K562 (cell line): ENCODE results near the gene TTC27. TPM values are rescaled to one million over a fixed set of nuclear protein-coding genes. Genes with fewer than 3 reads are reported as not detected.

Experiments used
- ATAC-seq: fragments of 200-7000 bp; cut with Tn5 transposase; 3 replicates; pipeline ENCODE4 v1.9.1; 2020; ENCODE audit warnings: moderate library complexity
- BruUV-seq: library from RNA; stranded (reverse); fragments of 400-500 nt; replicated peaks from 2 replicates; lab custom pipeline; 2021; lab: Mats Ljungman, UMichigan
- CTCF ChIA-PET: fragments of 300-600 bp; formaldehyde crosslinking; extraction: SDS; loops from one replicate; lab custom pipeline; 2021; ENCODE audit warnings: low intra/inter-chr PET ratio; lab: Yijun Ruan, JAX
- POLR2A ChIA-PET: fragments of 300-600, 350-650 bp; sonication (Branson Sonifier 250); formaldehyde crosslinking; extraction: SDS; loops from one replicate; lab custom pipeline; 2021; ENCODE audit warnings: antibody characterized with exemption, inconsistent platforms; lab: Yijun Ruan, JAX
- DNase-seq, 4 experiments: peaks; one replicate each; pipeline versions ENCODE4 v3.0.0 to v3.0.0-alpha.2; 2011 to 2018; ENCODE audit warnings: low spot score in 3 of 4, mixed read lengths in 3 of 4; ENCODE audit errors: extremely low read depth in 1 of 4
- FAIRE-seq: peaks from 2 replicates; lab custom pipeline; 2011; peaks lifted over from hg19 to GRCh38; lab: Jason Lieb, UNC
- H2AFZ ChIP-seq: 2 replicates; pipeline ENCODE4 v1.6.0; 2011; ENCODE audit warnings: low read depth, low read length, control low read depth, inconsistent platforms
- H3K27ac ChIP-seq: fragments of 200-600 bp; 3 replicates; pipeline ENCODE4 v1.8.0; 2011; ENCODE audit warnings: low read depth, mild to moderate bottlenecking, control low read depth, inconsistent platforms, low read length, moderate library complexity, mixed read lengths; ENCODE audit errors: extremely low read depth
- H3K27me3 ChIP-seq, 2 experiments: fragments of 300-600 bp in 1 of 2; 2 replicates in 1 of 2; 3 replicates in 1 of 2; pipeline versions ENCODE4 v1.6.0 to v1.8.0; 2011; ENCODE audit warnings: inconsistent platforms in 2 of 2, low read length in 2 of 2, mild to moderate bottlenecking in 1 of 2, mixed read lengths in 1 of 2, moderate library complexity in 1 of 2; ENCODE audit not compliant: control insufficient read depth in 2 of 2, insufficient read depth in 2 of 2
- H3K36me3 ChIP-seq: fragments of 300-600 bp; 3 replicates; pipeline ENCODE4 v1.8.0; 2011; ENCODE audit warnings: mild to moderate bottlenecking, low read length, inconsistent platforms; ENCODE audit not compliant: control insufficient read depth, insufficient read depth
- H3K4me1 ChIP-seq, 2 experiments: fragments of 200-600 bp in 1 of 2; replicated peaks in 1 of 2; 2 replicates in 1 of 2; 3 replicates in 1 of 2; pipeline versions ENCODE4 v1.5.1 to v1.8.0; 2011; ENCODE audit warnings: inconsistent platforms in 2 of 2, low read length in 2 of 2, mild to moderate bottlenecking in 1 of 2, mixed read lengths in 1 of 2, moderate library complexity in 1 of 2; ENCODE audit not compliant: control insufficient read depth in 2 of 2, insufficient read depth in 2 of 2
- H3K4me2 ChIP-seq: 2 replicates; pipeline ENCODE4 v1.6.1; 2011; ENCODE audit warnings: low read length, control low read depth, inconsistent platforms, mixed read lengths; ENCODE audit not compliant: insufficient read depth
- H3K4me3 ChIP-seq: fragments of 200-600 bp; sonication (generic), shearing (Covaris generic); 2 replicates; pipeline ENCODE4 v1.5.1; 2016; ENCODE audit warnings: control low read depth, inconsistent platforms
- H3K79me2 ChIP-seq: fragments of 200-600 bp; 3 replicates; pipeline ENCODE4 v1.8.0; 2011; ENCODE audit warnings: low read length, inconsistent platforms; ENCODE audit not compliant: control insufficient read depth, insufficient read depth
- H3K9ac ChIP-seq, 2 experiments: 2 replicates each; pipeline versions ENCODE4 v1.6.0 to v1.6.1; 2011; ENCODE audit warnings: low read depth in 2 of 2, low read length in 2 of 2, control low read depth in 1 of 2, inconsistent platforms in 1 of 2, mild to moderate bottlenecking in 1 of 2, mixed read lengths in 1 of 2; ENCODE audit not compliant: insufficient read depth in 1 of 2
- H3K9me1 ChIP-seq: one replicate; pipeline ENCODE4 v1.6.0; 2011; ENCODE audit warnings: inconsistent platforms, mild to moderate bottlenecking, low read length, moderate library complexity; ENCODE audit not compliant: control insufficient read depth, insufficient read depth
- H3K9me3 ChIP-seq: replicated peaks from 2 replicates; pipeline ENCODE4 v1.5.1; 2011; ENCODE audit warnings: low read depth, low read length, inconsistent platforms; ENCODE audit not compliant: control insufficient read depth, insufficient read depth
- H4K20me1 ChIP-seq: replicated peaks from 2 replicates; pipeline ENCODE4 v1.6.1; 2011; ENCODE audit warnings: low read length, inconsistent platforms, mixed read lengths; ENCODE audit not compliant: control insufficient read depth, insufficient read depth
- ARID1B ChIP-seq: fragments of 450-650 bp; IDR thresholded peaks from 2 replicates; pipeline ENCODE4 v1.6.1; 2016; ENCODE audit warnings: antibody characterized with exemption, mild to moderate bottlenecking, inconsistent platforms
- CBFA2T3 ChIP-seq: fragments of 450-650 bp; IDR thresholded peaks from 2 replicates; pipeline ENCODE4 v1.6.1; 2017
- CCAR2 ChIP-seq: fragments of 200-400 bp; formaldehyde crosslinking; IDR thresholded peaks from 2 replicates; pipeline ENCODE4 v1.6.1; 2017; ENCODE audit warnings: mild to moderate bottlenecking, low read depth, low read length
- CCNT2 ChIP-seq: IDR thresholded peaks from 2 replicates; pipeline ENCODE4 v1.6.1; 2011; ENCODE audit warnings: borderline replicate concordance, low read depth, mild to moderate bottlenecking, moderate library complexity, mixed read lengths, low read length; ENCODE audit not compliant: insufficient read length; ENCODE audit errors: extremely low read depth
- HCFC1 ChIP-seq: IDR thresholded peaks from 2 replicates; pipeline ENCODE4 v1.6.1; 2012; ENCODE audit warnings: low read depth, low read length, improper control_type of control experiment
- HDAC3 ChIP-seq: fragments of 450-650 bp; IDR thresholded peaks from 2 replicates; pipeline ENCODE4 v1.6.1; 2018; ENCODE audit warnings: borderline replicate concordance, mild to moderate bottlenecking, moderate library complexity; ENCODE audit not compliant: partially characterized antibody
- L3MBTL2 ChIP-seq: fragments of 450-650 bp; IDR thresholded peaks from 2 replicates; pipeline ENCODE4 v1.6.1; 2016; ENCODE audit warnings: mild to moderate bottlenecking, moderate library complexity
- MAZ ChIP-seq, 2 experiments: fragments of 450-650 bp in 1 of 2; sonication (generic) in 1 of 2; formaldehyde crosslinking; IDR thresholded peaks in 1 of 2; conservative IDR thresholded peaks in 1 of 2; 2 replicates each; pipeline versions ENCODE4 v1.4.0 to v1.5.0; 2020; ENCODE audit warnings: mild to moderate bottlenecking in 1 of 2, missing genetic modification reagents in 1 of 2
- PCBP2 ChIP-seq: fragments of 200-400 bp; formaldehyde crosslinking; IDR thresholded peaks from 2 replicates; pipeline ENCODE4 v1.6.1; 2018; ENCODE audit warnings: low read length, low read depth, mild to moderate bottlenecking, moderate library complexity; ENCODE audit not compliant: poor library complexity, severe bottlenecking
- PHB2 ChIP-seq: fragments of 450-650 bp; IDR thresholded peaks from 2 replicates; pipeline ENCODE4 v1.6.1; 2017; ENCODE audit warnings: low read depth
- PHF20 ChIP-seq: fragments of 450-650 bp; IDR thresholded peaks from 2 replicates; pipeline ENCODE4 v1.6.1; 2018; ENCODE audit not compliant: partially characterized antibody
- RBM17 ChIP-seq: fragments of 200-400 bp; formaldehyde crosslinking; IDR thresholded peaks from 2 replicates; pipeline ENCODE4 v1.6.1; 2017; ENCODE audit warnings: low read depth, mild to moderate bottlenecking, low read length, borderline replicate concordance
- RBM25 ChIP-seq: fragments of 200-400 bp; formaldehyde crosslinking; IDR thresholded peaks from 2 replicates; pipeline ENCODE4 v1.6.1; 2018; ENCODE audit warnings: low read length, low read depth, moderate library complexity; ENCODE audit not compliant: severe bottlenecking
- RUNX1 ChIP-seq: sonication (generic); IDR thresholded peaks from 2 replicates; pipeline ENCODE4 v1.6.1; 2016; ENCODE audit warnings: antibody characterized with exemption, low read depth
- ZNF224 ChIP-seq: sonication (generic); formaldehyde crosslinking; IDR thresholded peaks from 2 replicates; pipeline ENCODE4 v1.8.0; 2022; ENCODE audit warnings: mild to moderate bottlenecking, missing genetic modification reagents
- WGBS: fragments of 100-300 bp; shearing (Covaris generic); methylation state at CpG from one replicate; pipeline ENCODE4 v1.1.6; 2016; ENCODE audit warnings: low coverage, mixed read lengths; ENCODE audit not compliant: insufficient coverage; ENCODE audit errors: missing lambda C conversion rate; 5-methylcytosine and 5-hydroxymethylcytosine counted together
- in situ Hi-C: fragments of 300-500 bp; cut with MboI; formaldehyde crosslinking; loops from 4 replicates; pipeline ENCODE4 v1.15.0; 2018; ENCODE audit warnings: inconsistent platforms, mixed read lengths
- intact Hi-C: fragments of 100-400 bp; cut with micrococcal nuclease; formaldehyde crosslinking; loops from 2 replicates; pipeline ENCODE4 v1.14.2; 2022
- polyA plus RNA-seq, 8 experiments: library from polyadenylated mRNA; depleted of rRNA in 4 of 8; stranded (reverse) in 5 of 8; unstranded in 3 of 8; fragments of >200 nt; fragmentation: Nextera tagmentation in 2 of 8; fragmentation: Illumina TruSeq in 1 of 8; extraction: Ambion mirVana in 2 of 8; extraction: Trizol in 1 of 8; gene quantifications; 2 replicates each; pipeline versions ENCODE4 v1.2.1 to v1.2.3, GENCODE V29; 2011 to 2014; ENCODE audit warnings: inconsistent platforms in 1 of 8, missing spikeins in 1 of 8
- total RNA-seq, 7 experiments: library from RNA; depleted of rRNA in 6 of 7; stranded (reverse); fragments of >200 nt in 6 of 7; fragmentation: Illumina TruSeq in 2 of 7; extraction: Trizol in 2 of 7; gene quantifications; 2 replicates each; pipeline versions ENCODE4 v1.2.1 to v1.2.3, GENCODE V29; 2011 to 2021; ENCODE audit warnings: low replicate concordance in 1 of 7
- TF ChIP-seq, protein P1 (sequence below): fragments of 450-650 bp; IDR thresholded peaks from 2 replicates; pipeline ENCODE4 v1.7.0; 2016; ENCODE audit warnings: borderline replicate concordance

The TTC27 gene
- total and polyA plus RNA-seq, 9 of the 15 experiments (the other 6 are each of a cell fraction or from before 2014, with no cell fraction given), result 44.3 to 93.4 (median 57.3) TPM

GRCh38 chr2:32715391-32715841, 87.6 kb downstream of the TTC27 start:
- H3K9me3 ChIP-seq, result no peaks in the 10 kb centered on the region
- ChIA-PET CTCF (no interaction called here), POLR2A (no interaction called here)
- WGBS, result 74% methylated on average over 4 of the region's 4 CpGs
- no peak for DNase-seq
- H3K4me1 ChIP-seq, result no peaks in the 10 kb centered on the region
- H4K20me1 ChIP-seq, result peaks cover 7% of the 10 kb centered on the region; the same call in 1 of the 2 replicates
- H3K4me2 ChIP-seq, result no peak overlapping the region
- no peak overlapping the region for H3K27ac ChIP-seq
- FAIRE-seq, result no peak
- no peak overlapping the region for H2AFZ ChIP-seq
- H3K9ac ChIP-seq, result no peak overlapping the region
- H3K9me1 ChIP-seq, result no peaks in the 10 kb centered on the region
- in situ Hi-C loops, result no loop called here
- intact Hi-C loops, result no loop called here
- H3K4me3 ChIP-seq, result no peak overlapping the region
- H3K27me3 ChIP-seq, result no peaks in the 10 kb centered on the region
- no peak for ATAC-seq
- no peaks in the 10 kb centered on the region for H3K79me2 ChIP-seq
- peaks cover 16% of the 10 kb centered on the region; the same call in 2 of the 3 replicates for H3K36me3 ChIP-seq
- no TSS peak for BruUV-seq
- TF ChIP-seq RUNX1 (no peak), CCAR2 (no peak), PHB2 (no peak), CCNT2 (no peak), PCBP2 (no peak), HDAC3 (no peak), RBM25 (no peak), PHF20 (no peak), L3MBTL2 (no peak), ZNF224 (no peak), RBM17 (no peak), MAZ (CRISPR knock-in tag; conservative IDR thresholded peaks at IDR 0.05 in 1 of 2, IDR thresholded peaks at IDR 0.05 in 1 of 2) (no peak), CBFA2T3 (no peak), ARID1B (no peak), HCFC1 (no peak)
- TF ChIP-seq, protein P1, sequence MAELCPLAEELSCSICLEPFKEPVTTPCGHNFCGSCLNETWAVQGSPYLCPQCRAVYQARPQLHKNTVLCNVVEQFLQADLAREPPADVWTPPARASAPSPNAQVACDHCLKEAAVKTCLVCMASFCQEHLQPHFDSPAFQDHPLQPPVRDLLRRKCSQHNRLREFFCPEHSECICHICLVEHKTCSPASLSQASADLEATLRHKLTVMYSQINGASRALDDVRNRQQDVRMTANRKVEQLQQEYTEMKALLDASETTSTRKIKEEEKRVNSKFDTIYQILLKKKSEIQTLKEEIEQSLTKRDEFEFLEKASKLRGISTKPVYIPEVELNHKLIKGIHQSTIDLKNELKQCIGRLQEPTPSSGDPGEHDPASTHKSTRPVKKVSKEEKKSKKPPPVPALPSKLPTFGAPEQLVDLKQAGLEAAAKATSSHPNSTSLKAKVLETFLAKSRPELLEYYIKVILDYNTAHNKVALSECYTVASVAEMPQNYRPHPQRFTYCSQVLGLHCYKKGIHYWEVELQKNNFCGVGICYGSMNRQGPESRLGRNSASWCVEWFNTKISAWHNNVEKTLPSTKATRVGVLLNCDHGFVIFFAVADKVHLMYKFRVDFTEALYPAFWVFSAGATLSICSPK, result no peak
